Right lobe of liver (tissue), 6 donors: Measurements from ENCODE around the gene STX5. TPM values are rescaled to one million over a fixed set of nuclear protein-coding genes. Genes with fewer than 3 reads are reported as not detected.

Experiments used
- ATAC-seq, 4 donors: fragments of 200-7000 bp; cut with Tn5 transposase; one replicate each; pipeline ENCODE4 v1.9.1; 2020; ENCODE audit warnings: mild to moderate bottlenecking in 4 of 4, moderate library complexity in 4 of 4
- DNase-seq, 3 donors: peaks; one replicate each; pipeline ENCODE4 v3.0.0-alpha.2; 2020
- H3K27ac ChIP-seq, 3 donors: fragments of 200-600 bp; one replicate each; pipeline ENCODE4 v1.8.0; 2022
- H3K27me3 ChIP-seq, 2 donors: fragments of 200-600 bp; one replicate each; pipeline ENCODE4 v1.8.0; 2022
- H3K36me3 ChIP-seq, 4 donors: fragments of 200-600 bp; sonication (generic) in 1 of 4; one replicate each; pipeline versions ENCODE4 v1.5.1 to v1.8.0; 2017 to 2022; ENCODE audit warnings: control low read depth in 1 of 4
- H3K4me1 ChIP-seq, 4 donors: fragments of 200-600 bp; sonication (generic) in 1 of 4; one replicate each; pipeline versions ENCODE4 v1.5.1 to v1.8.0; 2017 to 2022; ENCODE audit warnings: control low read depth in 1 of 4
- H3K4me3 ChIP-seq, 3 donors: fragments of 200-600 bp; one replicate each; pipeline ENCODE4 v1.8.0; 2022
- H3K9me3 ChIP-seq, 4 donors: fragments of 200-600 bp; sonication (generic) in 1 of 4; one replicate each; pipeline versions ENCODE4 v1.5.1 to v1.8.0; 2017 to 2022; ENCODE audit warnings: control low read depth in 1 of 4
- POLR2A ChIP-seq: fragments of 450-650 bp; IDR thresholded peaks from one replicate; pipeline ENCODE4 v1.6.1; 2017; ENCODE audit warnings: antibody characterized with exemption, mild to moderate bottlenecking
- WGBS: methylation state at CpG from one replicate; pipeline ENCODE4 v1.1.6; 2018; ENCODE audit warnings: low coverage, low lambda C conversion rate; ENCODE audit not compliant: insufficient coverage; ENCODE audit errors: missing lambda C conversion rate; 5-methylcytosine and 5-hydroxymethylcytosine counted together
- intact Hi-C, 2 donors: fragments of 100-400 bp; cut with DNase I; formaldehyde crosslinking; loops; one replicate each; pipeline versions ENCODE4 v1.11.2 to v1.14.1; 2022
- total RNA-seq, 6 experiments: library from RNA; depleted of rRNA in 2 of 6; stranded (reverse); fragments of >200 nt in 2 of 6; fragmentation: NEBNext Ultra II Directional in 3 of 6; extraction: Animal tissue kit (Norgen Biotek cat#: 25700) in 3 of 6; gene quantifications; one replicate each; pipeline versions ENCODE4 v1.1.0 to v1.2.4, GENCODE V29; 2016 to 2023
- TF ChIP-seq, protein P1 (sequence below), 4 donors: fragments of 200-600 bp in 3 of 4; fragments of 450-650 bp in 1 of 4; IDR thresholded peaks; one replicate each; pipeline versions ENCODE4 v1.5.1 to v1.8.0; 2016 to 2022; ENCODE audit warnings: antibody characterized with exemption in 4 of 4, mild to moderate bottlenecking in 2 of 4
- donor health status: DM: no; HTN: yes; CAD: no.
- donor health status: DM: no; HTN: no; CAD: no.
- donor health status: DM: no; HTN: no; CAD: no.
- donor health status: DM: no; HTN: yes; CAD: no.
- donor health status: DM: no; HTN: yes; CAD: no.

STX5 gene
- total RNA-seq, 6 experiments from 2014 or later: 22.1 to 27.8 (median 24.6) TPM

DNA sequence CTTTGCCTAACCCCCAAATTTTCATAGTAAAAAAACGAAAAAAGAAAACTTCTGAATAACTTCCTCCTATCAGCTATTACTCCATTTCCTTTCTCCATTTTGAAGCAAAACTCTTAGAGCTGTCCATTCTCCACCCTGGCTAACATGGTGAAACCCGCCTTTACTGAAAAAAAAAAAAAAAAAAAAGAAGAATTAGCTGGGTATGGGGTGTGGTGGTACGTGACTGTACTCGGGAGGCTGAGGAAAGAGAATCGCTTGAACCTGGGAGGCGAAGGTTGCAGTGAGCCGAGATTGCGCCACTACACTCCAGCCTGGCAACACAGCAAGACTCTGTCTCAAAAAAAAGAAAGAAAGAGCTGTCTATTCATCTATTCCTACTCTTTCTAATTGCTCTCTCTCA is 15.3 kb downstream of the STX5 start:
- intact Hi-C loops: no loop called here
- DNase-seq (no peak), ATAC-seq (peak in 3 of 4 donors; percentile 24 to 48 (median 48))
- Histone ChIP-seq H3K27ac (no peak overlapping the region), H3K4me1 (no peaks in the 10 kb centered on the region), H3K27me3 (no peaks in the 10 kb centered on the region), H3K4me3 (no peak overlapping the region), H3K9me3 (no peaks in the 10 kb centered on the region), H3K36me3 (peaks cover 0 to 48% (median 17%) of the 10 kb centered on the region in 4 donors)
- WGBS: 67% methylated on average over 8 of the region's 8 CpGs
- TF ChIP-seq POLR2A: no peak
- TF ChIP-seq, protein P1, sequence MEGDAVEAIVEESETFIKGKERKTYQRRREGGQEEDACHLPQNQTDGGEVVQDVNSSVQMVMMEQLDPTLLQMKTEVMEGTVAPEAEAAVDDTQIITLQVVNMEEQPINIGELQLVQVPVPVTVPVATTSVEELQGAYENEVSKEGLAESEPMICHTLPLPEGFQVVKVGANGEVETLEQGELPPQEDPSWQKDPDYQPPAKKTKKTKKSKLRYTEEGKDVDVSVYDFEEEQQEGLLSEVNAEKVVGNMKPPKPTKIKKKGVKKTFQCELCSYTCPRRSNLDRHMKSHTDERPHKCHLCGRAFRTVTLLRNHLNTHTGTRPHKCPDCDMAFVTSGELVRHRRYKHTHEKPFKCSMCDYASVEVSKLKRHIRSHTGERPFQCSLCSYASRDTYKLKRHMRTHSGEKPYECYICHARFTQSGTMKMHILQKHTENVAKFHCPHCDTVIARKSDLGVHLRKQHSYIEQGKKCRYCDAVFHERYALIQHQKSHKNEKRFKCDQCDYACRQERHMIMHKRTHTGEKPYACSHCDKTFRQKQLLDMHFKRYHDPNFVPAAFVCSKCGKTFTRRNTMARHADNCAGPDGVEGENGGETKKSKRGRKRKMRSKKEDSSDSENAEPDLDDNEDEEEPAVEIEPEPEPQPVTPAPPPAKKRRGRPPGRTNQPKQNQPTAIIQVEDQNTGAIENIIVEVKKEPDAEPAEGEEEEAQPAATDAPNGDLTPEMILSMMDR (IDR thresholded peaks at IDR 0.05): no peak

DNA sequence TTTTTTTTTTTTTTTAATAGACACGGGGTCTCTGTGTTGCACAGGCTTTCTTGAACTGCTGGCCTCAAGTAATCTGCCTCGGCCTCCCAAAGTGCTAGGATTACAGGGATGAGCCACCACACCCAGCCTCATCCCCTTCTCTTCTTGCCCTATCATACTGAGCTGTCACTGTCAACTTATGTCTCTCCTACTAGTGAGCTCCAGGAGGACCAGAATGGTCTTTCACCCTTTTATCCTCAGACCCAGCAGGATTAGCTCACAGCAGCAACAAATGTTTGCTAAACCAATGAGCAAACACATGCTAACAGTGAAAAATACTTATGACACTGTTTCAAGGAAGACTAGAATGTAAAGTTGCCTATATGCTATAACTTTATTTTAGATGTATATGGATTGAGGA is 20.2 kb downstream of the STX5 start:
- Histone ChIP-seq H3K27me3 (no peaks in the 10 kb centered on the region), H3K27ac (no peak overlapping the region), H3K9me3 (no peaks in the 10 kb centered on the region), H3K36me3 (peaks cover 0 to 14% (median 7%) of the 10 kb centered on the region in 4 donors), H3K4me3 (no peak overlapping the region), H3K4me1 (peaks cover 0 to 4% (median 0%) of the 10 kb centered on the region in 4 donors)
- intact Hi-C loops: no loop called here
- DNase-seq (no peak), ATAC-seq (no peak)
- TF ChIP-seq, protein P1 (IDR thresholded peaks at IDR 0.05): no peak
- no peak for TF ChIP-seq POLR2A
- 80% methylated on average over 1 of the region's 2 CpGs for WGBS

DNA sequence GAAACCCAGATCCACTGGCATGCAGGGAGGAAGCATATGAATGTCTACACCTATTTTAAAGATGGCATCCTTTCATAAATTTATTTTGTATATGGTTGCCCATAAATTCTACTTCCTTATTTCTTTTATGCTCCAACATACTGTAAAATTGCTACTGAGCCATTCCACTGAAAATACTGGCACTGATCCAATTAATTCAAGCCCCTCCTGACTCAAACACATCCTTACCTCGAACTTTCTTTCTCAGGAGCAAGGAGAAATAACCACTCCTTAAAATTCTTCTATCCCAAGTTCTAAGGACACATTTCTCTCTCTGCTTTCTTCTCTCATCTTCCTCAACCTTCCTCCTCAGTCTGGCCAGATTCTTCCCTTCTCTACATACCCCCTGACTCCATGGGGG is 21.1 kb downstream of the STX5 start:
- Histone ChIP-seq H3K36me3 (peaks cover 0 to 8% (median 3%) of the 10 kb centered on the region in 4 donors), H3K27me3 (no peaks in the 10 kb centered on the region), H3K27ac (no peak overlapping the region), H3K4me1 (peaks cover 0 to 13% (median 0%) of the 10 kb centered on the region in 4 donors), H3K9me3 (no peaks in the 10 kb centered on the region), H3K4me3 (no peak overlapping the region)
- TF ChIP-seq, protein P1 (IDR thresholded peaks at IDR 0.05): no peak
- TF ChIP-seq POLR2A: no peak
- 59% methylated on average over 1 of the region's 1 CpG for WGBS
- ATAC-seq: no peak
- DNase-seq: no peak
- intact Hi-C loops: no loop called here

DNA sequence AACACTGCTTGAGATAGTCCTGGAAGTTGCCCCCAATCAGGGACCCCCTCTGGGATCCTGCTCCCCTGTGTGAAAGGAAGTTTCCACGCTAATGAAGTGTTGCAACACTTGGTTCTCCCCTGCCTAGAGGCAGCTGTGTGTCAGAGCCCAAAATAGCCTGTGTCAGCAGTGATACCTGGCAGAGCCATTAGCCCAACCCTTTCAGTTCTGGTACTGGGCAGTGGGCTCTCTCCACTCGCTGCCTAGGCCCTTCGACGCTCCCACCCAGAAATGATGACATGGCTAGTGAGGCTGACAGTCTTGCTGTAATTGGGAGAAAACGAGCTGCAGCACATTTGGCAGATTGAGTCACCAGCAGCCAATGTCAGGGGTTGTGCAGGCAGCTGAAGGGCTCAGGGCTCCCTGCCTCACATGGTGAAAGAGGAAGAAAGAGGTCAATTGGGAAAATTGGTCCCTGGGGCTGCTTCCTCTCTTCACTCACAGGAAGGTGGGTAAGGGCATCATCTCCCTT is 25.2 kb downstream of the STX5 start:
- Histone ChIP-seq H3K4me1 (peaks cover 0 to 21% (median 0%) of the 10 kb centered on the region in 4 donors), H3K36me3 (peaks cover 0 to 21% (median 9%) of the 10 kb centered on the region in 4 donors), H3K27ac (peak overlapping the region in 2 of 3 donors; percentile 83 to 89), H3K27me3 (no peaks in the 10 kb centered on the region), H3K9me3 (no peaks in the 10 kb centered on the region), H3K4me3 (no peak overlapping the region)
- ATAC-seq (peak; percentile 6 to 51 (median 35)), DNase-seq (peak in 1 of 3 donors; percentile 59)
- no CpG with 5 or more reads among the region's 5 CpGs for WGBS
- no peak for TF ChIP-seq POLR2A
- TF ChIP-seq, protein P1 (IDR thresholded peaks at IDR 0.05): no peak
- intact Hi-C loops: no loop called here
